H54 (cell line): ENCODE data around the gene CPXM1.
A peak's percentile ranks its signal among the peaks of the same experiment; 100 is the strongest.

ENCODE experiments used
- DNase-seq: peaks from one replicate; pipeline ENCODE4 v3.0.0; 2011; ENCODE audit warnings: low spot score, mixed read lengths; ENCODE audit not compliant: insufficient read length
- FAIRE-seq: peaks from 3 replicates; lab custom pipeline; 2011; peaks lifted over from hg19 to GRCh38; lab: Jason Lieb, UNC
- POLR2A ChIP-seq: IDR thresholded peaks from 2 replicates; pipeline ENCODE4 v1.6.1; 2011; ENCODE audit warnings: low read depth, mild to moderate bottlenecking, low read length

The CPXM1 gene

DNA sequence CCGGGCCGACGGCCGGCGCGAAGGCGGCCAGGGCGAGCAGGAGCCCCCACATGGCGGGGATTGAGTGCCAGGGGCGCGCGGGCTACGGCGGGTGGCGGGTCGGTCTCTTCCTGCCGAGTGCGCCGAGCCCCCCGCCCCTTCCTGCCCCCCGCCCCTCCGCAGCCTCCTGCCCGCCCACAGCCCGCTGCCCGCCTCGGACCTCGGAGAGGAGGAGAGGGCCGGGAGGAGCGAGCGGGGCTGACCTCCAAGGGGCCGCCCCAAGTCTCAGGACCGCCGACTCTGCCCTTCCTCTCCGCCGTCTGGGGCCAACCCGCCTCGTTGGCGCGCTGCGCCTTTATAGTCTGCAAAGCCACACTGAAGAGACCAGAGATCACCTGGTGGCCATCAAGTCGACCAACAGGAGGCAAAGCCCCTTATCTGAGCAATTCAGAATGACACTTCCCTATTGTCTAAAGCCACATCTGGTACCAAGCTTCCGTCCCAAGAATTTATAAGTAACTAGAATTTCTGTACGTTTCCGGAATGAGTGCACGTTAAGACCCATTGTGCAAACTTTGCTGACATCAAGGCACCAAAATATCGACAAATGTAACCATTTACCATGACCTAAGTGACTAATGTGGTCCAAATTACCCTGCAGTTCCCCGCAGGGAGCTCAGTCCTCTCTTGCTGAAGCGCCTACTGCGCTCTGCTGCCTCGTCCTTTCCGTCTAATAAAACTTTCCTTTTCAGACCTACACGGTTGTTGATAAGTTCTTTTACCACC is at the start of gene CPXM1:
TSS of gene CPXM1 (minus strand) at position 107 of the 765 bp plus-strand sequence. CDS start at position 52, 55 bp downstream.
- TF ChIP-seq POLR2A: no peak
- FAIRE-seq (no peak), DNase-seq (no peak)

DNA sequence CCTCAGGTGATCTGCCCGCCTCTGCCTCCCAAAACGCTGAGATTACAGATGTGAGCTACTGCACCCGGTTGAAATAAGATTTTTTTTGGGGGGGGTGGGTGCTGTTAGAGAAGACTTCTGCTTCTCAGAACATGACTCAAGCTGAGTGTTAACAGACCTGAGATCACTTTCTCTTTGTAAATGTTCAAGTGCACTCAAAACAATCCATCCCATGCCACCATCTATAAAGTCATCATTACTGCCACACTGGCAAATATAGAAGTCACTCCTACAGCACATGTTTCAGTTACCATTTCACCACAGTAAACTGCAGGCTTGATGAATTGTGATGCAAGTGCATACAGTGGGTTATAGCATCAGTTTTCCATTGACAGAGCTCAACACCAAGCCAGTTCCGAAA is 49.1 kb upstream of the CPXM1 start:
- TF ChIP-seq POLR2A: no peak
- FAIRE-seq (no peak), DNase-seq (no peak)

DNA sequence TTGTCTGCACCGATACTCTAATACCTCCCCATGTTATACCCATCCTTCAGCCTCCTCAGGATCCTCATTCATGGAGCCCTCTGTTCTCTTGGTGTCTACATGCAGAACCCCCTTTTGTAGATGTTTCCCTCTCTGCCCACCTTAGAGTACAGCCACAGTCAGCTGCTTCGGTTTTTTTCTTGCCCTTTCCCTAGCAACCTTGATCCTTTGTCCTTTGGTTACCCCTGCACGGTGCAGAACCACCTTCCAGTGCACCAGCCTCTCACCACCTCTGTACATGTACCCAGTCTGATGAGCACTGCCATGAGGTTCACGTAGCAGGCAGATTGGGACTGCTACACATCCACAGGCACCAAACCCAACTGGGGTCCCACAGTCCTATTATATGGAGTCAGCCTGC is 47.4 kb upstream of the CPXM1 start:
- FAIRE-seq (no peak), DNase-seq (no peak)
- no peak for TF ChIP-seq POLR2A

DNA sequence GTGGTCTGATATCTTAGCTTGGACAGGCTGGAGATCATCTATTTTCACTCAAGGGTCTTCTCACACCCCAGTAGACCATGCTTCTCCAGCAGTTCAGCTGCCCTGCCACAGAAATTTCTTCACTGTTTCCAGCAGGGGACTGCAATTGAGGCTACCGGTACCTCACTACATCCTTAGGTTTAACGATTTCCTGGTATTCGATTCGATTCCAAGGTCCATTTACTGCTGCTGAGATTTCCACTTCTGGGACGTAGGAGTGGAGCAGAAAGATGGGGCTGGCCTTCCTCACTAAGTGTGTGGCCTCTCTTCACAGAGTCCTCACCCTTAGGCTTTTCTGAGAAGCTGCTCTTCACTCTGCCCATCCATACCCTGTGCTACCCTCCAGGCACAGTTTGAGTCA is 46.3 kb upstream of the CPXM1 start:
- DNase-seq (no peak), FAIRE-seq (no peak)
- TF ChIP-seq POLR2A: no peak

DNA sequence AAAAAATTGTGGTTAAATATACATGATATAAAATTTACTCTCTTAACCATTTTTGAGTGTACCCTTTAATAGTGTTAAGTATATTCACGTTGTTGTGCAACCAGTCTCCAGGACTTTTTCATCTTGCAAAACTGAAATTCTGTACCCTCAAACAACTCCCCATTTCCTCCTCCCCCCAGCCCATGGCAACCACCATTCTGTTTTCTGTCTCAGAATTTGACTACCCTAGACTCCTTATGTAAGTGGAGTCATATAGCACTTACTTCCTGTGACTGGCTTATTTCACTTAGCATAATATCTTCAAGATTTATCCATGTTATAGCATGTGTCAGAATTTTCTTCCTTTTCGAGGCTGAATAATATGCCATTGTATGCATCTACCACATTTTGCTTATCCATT is 45.2 kb upstream of the CPXM1 start:
- no peak for TF ChIP-seq POLR2A
- DNase-seq (no peak), FAIRE-seq (no peak)

DNA sequence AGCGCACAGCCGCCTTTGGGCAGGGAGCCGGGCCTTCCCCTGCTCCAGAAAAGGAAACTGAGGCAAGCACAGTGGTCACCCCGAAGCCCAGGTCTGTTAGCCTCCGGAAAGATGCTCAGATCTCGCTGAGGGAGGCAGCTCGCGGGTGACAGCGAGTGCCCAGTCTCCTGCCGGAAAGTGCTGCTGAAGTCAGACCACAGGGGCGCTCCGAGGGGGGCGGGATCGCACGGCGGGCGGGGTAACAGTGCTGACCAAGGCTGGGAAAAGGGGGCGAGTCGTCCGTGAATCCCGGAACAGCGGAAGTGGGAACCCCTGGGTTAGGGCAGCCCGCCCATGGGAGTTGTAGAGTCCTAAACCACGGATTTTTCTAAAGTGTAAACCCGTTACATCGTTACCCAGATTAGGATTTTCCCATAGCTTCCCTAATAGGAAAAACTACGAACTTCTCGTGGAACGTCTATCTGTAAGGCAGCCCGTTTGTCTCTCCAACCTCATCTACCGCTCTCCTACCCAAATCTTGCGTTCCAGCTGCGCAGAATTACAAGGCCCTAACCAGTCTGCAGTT is 40.6 kb upstream of the CPXM1 start:
- DNase-seq (peak; percentile 89), FAIRE-seq (no peak)
- no peak for TF ChIP-seq POLR2A

DNA sequence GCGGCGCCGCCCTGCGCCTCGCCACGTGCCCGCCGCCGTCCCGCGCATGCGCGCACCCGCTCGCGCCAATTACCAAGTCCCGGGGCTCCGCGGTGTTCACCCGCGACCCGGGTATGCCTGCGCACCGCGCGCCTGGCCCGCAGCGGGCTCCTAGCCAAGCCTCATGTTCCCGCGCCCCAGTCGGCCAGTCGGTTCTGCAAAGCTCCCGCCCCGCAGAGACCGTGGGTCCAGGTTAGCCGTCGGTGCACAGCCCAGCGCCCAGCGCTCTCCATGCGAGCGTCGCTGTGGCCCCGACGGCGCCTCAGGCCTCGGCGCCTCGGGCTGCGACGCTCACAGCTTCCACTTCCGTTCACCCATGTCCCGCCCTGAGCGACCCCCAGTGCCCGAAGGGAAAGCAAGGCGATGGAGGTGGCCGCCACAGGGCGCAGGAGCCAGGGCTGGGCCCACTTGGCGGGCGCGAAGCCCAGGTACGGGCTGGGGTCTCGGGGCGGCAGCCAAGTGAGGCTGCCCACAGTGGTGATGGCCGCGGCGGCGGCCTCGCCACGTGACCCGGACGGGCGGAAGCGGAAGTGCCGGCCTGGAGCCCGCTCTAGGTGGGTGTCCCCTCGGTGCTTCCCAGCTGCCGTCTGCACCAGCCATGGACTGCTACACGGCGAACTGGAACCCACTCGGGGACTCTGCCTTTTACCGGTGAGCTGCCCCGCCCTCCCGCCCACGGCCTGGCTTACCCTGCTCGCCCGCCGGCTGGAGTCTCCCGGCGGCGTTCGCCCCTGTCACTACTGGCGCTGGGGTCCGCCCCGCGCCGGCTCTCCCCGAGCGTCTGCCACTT is 39.9 kb upstream of the CPXM1 start, which contains the start of the genes PCED1A and VPS16:
TSS of gene PCED1A (minus strand) at position 518 of the 829 bp plus-strand sequence. CDS start 743 bp downstream, outside the sequence.
TSS of gene VPS16 (plus strand) at position 608 of the 829 bp plus-strand sequence. CDS start at position 638, 30 bp downstream.
- TF ChIP-seq POLR2A: peak; percentile 85
- FAIRE-seq (no peak), DNase-seq (peak; percentile 99)

DNA sequence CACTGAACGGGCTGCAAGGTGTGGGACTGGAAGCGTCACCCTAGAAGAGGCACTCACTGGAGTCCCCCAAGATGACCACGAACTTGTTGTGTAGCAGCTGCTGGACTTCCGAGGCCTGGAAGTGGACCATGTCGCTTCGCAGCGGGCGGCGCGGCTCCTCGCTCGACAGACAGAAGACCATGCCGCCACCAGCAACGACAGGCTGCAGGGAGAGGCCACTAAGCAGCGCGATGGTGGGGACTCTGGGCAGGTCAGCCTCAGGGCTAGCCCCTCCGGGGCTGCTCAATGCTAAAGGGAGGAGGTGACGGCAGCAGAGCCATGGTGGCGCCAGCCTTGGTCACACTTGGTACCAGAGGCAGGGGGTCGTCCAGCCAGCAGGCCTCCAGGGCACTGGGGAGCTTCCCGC is 39.3 kb upstream of the CPXM1 start:
- no peak for TF ChIP-seq POLR2A
- no peak for DNase-seq
- no peak for FAIRE-seq

DNA sequence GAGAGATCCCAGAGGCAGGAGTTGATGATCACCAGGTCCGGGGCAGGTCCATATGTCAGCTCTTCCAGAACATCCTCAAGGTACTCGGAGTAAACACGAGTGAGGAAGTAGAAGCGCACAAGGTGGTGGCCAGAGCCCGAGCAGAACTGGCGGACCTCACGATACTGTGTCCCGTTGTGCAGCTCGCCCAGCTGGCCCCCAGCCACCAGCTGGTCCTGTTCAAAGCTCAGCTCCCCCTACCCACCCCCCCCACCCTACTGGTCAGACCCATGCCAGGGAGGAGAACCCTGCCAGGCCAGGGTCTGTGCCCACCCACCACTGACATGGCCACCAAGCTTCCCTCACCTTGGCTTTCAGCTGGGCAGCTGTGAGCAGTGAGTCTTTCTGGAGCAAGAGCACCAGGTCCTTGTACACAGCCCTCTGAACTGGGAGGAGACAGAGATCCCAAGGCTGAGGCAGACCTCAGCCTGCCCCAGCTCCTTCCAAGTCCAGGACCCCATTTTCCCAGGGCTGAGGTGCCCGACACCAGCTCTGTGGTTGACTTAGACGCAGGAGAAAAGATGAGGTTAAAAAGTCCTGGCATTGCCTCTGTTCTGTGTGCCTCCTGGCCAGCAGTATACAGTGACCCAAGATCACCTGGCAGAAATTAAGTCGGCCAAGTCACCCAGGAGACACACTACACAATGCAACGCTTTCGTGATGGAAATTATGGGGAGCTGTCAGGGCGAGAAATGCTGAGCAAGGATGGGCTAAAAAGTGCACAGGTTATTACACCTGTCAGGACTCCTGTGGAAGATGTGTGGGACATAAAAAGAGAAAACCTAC is 38.6 kb upstream of the CPXM1 start:
- TF ChIP-seq POLR2A: no peak
- no peak for DNase-seq
- FAIRE-seq: no peak

DNA sequence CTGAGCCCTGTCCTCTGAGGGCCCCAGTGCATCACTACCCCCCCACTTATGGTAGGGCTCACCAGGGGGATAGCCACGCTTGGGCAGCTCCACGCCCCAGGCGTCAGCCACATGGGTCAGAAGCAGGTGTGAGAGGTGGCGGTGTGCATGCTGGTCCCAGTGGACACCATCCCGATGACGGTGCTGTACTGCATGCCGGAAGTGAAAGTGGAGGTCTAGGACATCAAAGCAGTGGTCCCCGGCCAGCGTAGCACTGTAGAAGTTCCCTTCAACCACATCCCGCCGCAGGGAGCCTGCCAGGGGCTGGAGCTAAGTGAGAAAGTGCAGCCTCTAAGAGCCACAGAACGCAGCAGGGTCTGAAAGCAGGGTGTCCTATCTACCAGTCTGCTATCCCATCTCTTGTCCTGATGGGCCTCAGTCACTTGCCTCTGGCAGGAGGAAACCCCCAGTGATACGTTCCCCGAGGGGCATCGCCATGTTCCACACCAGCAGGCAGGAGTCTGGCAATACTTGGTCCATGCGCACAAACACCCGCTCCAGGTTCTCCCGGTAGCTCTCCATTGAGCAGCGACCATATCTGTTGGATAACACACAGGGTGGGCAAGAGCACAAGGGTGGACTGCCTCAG is 37.9 kb upstream of the CPXM1 start:
- no peak for TF ChIP-seq POLR2A
- no peak for FAIRE-seq

DNA sequence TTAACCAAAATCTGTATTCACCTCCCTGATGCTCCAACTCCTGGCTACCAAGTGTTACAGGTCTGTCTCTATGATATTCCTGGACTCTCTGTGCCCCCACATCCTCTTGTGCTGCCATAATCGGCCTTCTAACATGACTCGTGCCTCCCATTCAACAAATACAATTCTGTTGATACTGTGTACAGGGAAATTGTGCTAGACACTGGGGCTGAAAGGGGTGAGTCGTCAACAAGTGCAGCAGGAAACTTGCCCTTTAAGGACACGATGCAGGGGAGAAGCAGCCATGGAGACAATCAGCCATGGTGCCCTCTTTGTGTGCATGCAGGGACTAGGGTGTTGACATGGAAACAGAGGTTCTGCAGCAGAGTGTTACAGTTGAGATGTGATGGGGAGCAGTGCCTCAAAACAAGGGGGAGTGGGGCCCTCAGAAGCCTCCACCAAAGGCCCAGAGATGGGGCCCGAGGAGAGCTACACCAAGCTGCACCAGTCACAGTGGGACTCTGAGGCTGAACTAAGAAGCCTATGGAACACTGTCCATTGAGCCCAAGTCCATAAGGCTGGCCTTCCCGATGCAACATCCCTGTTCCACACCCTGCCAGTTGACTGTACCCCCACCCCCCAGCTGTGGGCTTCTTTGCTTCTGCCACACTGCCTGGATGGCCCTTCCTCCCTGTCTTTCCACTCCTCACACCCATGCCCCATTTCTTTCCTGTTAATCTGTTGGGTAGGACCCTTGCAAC is 37.0 kb upstream of the CPXM1 start:
- FAIRE-seq: no peak
- TF ChIP-seq POLR2A: no peak
- no peak for DNase-seq

More for the DNA sequence above, 37.9 kb upstream of the CPXM1 start:
- no peak for DNase-seq

DNA sequence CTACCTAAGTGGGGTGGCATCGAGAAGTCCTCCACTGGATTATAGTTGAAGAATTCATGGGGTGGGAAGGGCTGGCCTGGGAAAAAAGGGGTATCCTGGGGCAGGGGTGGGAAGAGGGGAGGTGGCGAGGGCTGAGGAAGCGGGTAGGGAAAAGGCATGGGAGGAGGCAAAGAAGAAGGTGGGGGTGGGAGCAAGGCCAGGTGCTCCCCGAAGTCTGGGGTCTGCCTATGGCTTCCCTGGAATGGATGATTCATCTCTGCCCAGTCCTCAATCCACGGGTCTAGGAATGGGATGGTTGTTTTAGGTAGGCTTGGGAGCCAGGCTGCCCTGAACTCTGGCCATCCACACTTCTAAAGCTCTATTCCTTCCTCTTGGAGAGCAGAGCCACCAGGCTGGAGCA is 35.6 kb upstream of the CPXM1 start:
- FAIRE-seq (no peak), DNase-seq (no peak)
- TF ChIP-seq POLR2A: no peak

DNA sequence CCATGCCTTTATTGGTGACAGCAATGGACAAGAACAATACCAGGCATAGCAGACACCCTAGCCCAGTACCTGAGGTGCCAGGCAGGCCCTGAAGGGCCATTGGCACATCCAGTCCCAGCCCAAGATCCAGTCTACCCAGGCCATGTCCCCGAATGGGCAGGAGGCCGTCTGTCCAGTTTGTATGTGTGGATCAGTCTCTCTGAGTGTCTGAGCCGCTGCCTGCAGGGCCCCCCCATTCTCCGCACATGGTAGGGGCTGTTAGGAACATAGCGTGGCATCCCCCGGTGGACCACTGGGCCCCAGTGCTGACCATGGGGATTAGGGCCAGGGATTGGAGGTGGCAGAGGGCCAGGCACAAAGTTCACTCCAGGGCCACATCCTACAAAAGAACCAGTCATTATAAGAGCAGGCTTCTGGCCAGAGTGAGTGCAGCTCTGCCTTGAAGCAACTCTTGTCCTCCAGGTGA is 34.9 kb upstream of the CPXM1 start:
- TF ChIP-seq POLR2A: no peak
- no peak for FAIRE-seq
- no peak for DNase-seq
